Prostate gland (tissue), 2 donors: ENCODE data around the gene AKT3. TPM values are rescaled to one million over a fixed set of nuclear protein-coding genes. Genes with fewer than 3 reads are reported as not detected.

Experiments used
- DNase-seq: peaks from one replicate; pipeline ENCODE4 v3.0.0-alpha.2; 2019; ENCODE audit warnings: low spot score
- H3K27ac ChIP-seq, 2 donors: fragments of 200-600 bp; sonication (generic); 2 replicates each; pipeline ENCODE4 v1.5.1; 2017 to 2019
- H3K27me3 ChIP-seq: fragments of 200-600 bp; sonication (generic); replicated peaks from 2 replicates; pipeline ENCODE4 v1.5.1; 2019; ENCODE audit not compliant: insufficient read depth
- H3K36me3 ChIP-seq, 2 donors: fragments of 200-600 bp; sonication (generic); 1 replicate in 1 of 2; 2 replicates in 1 of 2; pipeline versions ENCODE4 v1.5.1 to v1.8.1; 2017 to 2019
- H3K4me1 ChIP-seq: fragments of 200-600 bp; sonication (generic); replicated peaks from 2 replicates; pipeline ENCODE4 v1.5.1; 2019
- H3K4me3 ChIP-seq, 2 donors: fragments of 200-600 bp; sonication (generic); 2 replicates each; pipeline ENCODE4 v1.5.1; 2017 to 2019
- H3K9me3 ChIP-seq: fragments of 200-600 bp; sonication (generic); 2 replicates; pipeline ENCODE4 v1.5.1; 2017
- CTCF ChIP-seq, 4 experiments: fragments of 200-600 bp in 2 of 4; fragments of 450-650 bp in 2 of 4; sonication (generic) in 2 of 4; IDR thresholded peaks; 1 replicate in 3 of 4; 2 replicates in 1 of 4; pipeline ENCODE4 v1.5.1; 2016 to 2019; ENCODE audit warnings: antibody characterized with exemption in 4 of 4, mild to moderate bottlenecking in 2 of 4, moderate library complexity in 2 of 4
- POLR2A ChIP-seq: fragments of 450-650 bp; IDR thresholded peaks from one replicate; pipeline ENCODE4 v1.6.1; 2016; ENCODE audit warnings: antibody characterized with exemption, mild to moderate bottlenecking
- POLR2AphosphoS5 ChIP-seq: sonication (generic); formaldehyde crosslinking; IDR thresholded peaks from one replicate; pipeline ENCODE4 v1.6.1; 2017; ENCODE audit warnings: antibody characterized with exemption
- WGBS: methylation state at CpG from one replicate; pipeline ENCODE4 v1.1.5; 2018; 5-methylcytosine and 5-hydroxymethylcytosine counted together
- intact Hi-C: fragments of 100-400 bp; cut with DNase I; formaldehyde crosslinking; loops from one replicate; pipeline ENCODE4 v1.14.2; 2022
- total RNA-seq, 2 donors: library from RNA; depleted of rRNA; stranded (reverse); fragments of >200 nt; gene quantifications; one replicate each; pipeline ENCODE4 v1.1.0, GENCODE V29; 2016

Gene AKT3
- total RNA-seq, 2 donors from 2014 or later = 40.7 to 62.7 TPM

DNA sequence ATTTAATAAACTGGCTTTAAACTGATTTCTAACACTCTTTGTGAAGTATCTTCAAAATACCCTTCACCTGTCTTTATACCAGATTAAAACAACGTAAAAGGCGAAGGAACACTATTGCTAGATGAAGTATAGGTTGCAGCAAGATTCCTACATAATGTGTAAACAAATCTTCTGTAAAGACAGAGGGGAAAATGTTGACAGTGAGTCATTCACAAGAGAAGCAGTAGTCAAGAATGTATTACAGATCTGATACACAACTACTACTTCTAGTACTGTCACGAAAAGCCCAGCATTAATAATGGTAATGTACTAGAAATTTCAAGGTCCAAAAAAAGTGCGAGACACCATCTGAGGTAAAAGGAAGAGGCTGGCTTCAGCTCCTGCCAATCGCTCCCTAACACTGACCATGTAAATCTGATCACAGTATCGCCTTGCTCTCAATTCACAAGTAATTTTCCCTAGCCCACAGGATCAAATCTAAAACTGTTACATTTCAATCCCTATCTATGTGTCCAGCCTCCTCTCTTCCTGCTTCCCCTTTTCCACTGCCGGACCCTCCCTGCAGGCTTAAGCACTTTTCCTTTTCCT lies 290.4 kb downstream of the AKT3 start:
- intact Hi-C loops = no loop called here
- no peak for DNase-seq
- Histone ChIP-seq H3K27ac (no peak overlapping the region), H3K9me3 (no peaks in the 10 kb centered on the region), H3K4me1 (no peaks in the 10 kb centered on the region), H3K27me3 (no peaks in the 10 kb centered on the region), H3K36me3 (no peaks in the 10 kb centered on the region), H3K4me3 (no peak overlapping the region)
- 80% methylated on average over 7 of the region's 7 CpGs for WGBS
- TF ChIP-seq POLR2A (no peak), CTCF (IDR thresholded peaks at IDR 0.05) (no peak)

- no peaks in the 10 kb centered on the region for H3K9me3 ChIP-seq
- H3K4me1 ChIP-seq = no peaks in the 10 kb centered on the region
- no peaks in the 10 kb centered on the region for H3K27me3 ChIP-seq
- H3K27ac ChIP-seq = no peak overlapping the region
- TF ChIP-seq POLR2AphosphoS5 (no peak), POLR2A (no peak), CTCF (IDR thresholded peaks at IDR 0.05) (no peak)
- WGBS = 48% methylated on average over 1 of the region's 1 CpG
- no peak for DNase-seq
- intact Hi-C loops = no loop called here
- H3K4me3 ChIP-seq = no peak overlapping the region
- H3K36me3 ChIP-seq = no peaks in the 10 kb centered on the region
Observed at GRCh38 chr1:243558576-243558975, 291.5 kb downstream of the AKT3 start.

- Histone ChIP-seq H3K36me3 (no peaks in the 10 kb centered on the region), H3K4me1 (no peaks in the 10 kb centered on the region), H3K4me3 (no peak overlapping the region), H3K27ac (no peak overlapping the region), H3K27me3 (no peaks in the 10 kb centered on the region), H3K9me3 (no peaks in the 10 kb centered on the region)
- no peak for DNase-seq
- intact Hi-C loops = no loop called here
- TF ChIP-seq CTCF (IDR thresholded peaks at IDR 0.05) (no peak), POLR2A (no peak), POLR2AphosphoS5 (no peak)
Observed at GRCh38 chr1:243557866-243558265, 292.2 kb downstream of the AKT3 start.

- 77% methylated on average over 4 of the region's 4 CpGs for WGBS
- intact Hi-C loops = no loop called here
- TF ChIP-seq CTCF (IDR thresholded peaks at IDR 0.05) (no peak), POLR2AphosphoS5 (no peak), POLR2A (no peak)
Observed at GRCh38 chr1:243554686-243555085, 295.4 kb downstream of the AKT3 start.

GRCh38 chr1:243553090-243553489 lies 297.0 kb downstream of the AKT3 start:
- intact Hi-C loops = no loop called here
- no peak overlapping the region for H3K27ac ChIP-seq
- TF ChIP-seq CTCF (IDR thresholded peaks at IDR 0.05) = no peak
- no peak for TF ChIP-seq POLR2AphosphoS5
- TF ChIP-seq POLR2A = no peak
- H3K4me1 ChIP-seq = no peaks in the 10 kb centered on the region
- WGBS = 67% methylated on average over 2 of the region's 2 CpGs
- H3K9me3 ChIP-seq = no peaks in the 10 kb centered on the region
- DNase-seq = no peak
- no peak overlapping the region for H3K4me3 ChIP-seq
- no peaks in the 10 kb centered on the region for H3K36me3 ChIP-seq
- H3K27me3 ChIP-seq = no peaks in the 10 kb centered on the region

More at GRCh38 chr1:243554686-243555085, 295.4 kb downstream of the AKT3 start:
- Histone ChIP-seq H3K36me3 (no peaks in the 10 kb centered on the region), H3K4me1 (no peaks in the 10 kb centered on the region), H3K4me3 (no peak overlapping the region), H3K9me3 (no peaks in the 10 kb centered on the region), H3K27me3 (no peaks in the 10 kb centered on the region), H3K27ac (no peak overlapping the region)
- DNase-seq = no peak
